Measurements from ENCODE around the gene PLEKHA7.

DNA sequence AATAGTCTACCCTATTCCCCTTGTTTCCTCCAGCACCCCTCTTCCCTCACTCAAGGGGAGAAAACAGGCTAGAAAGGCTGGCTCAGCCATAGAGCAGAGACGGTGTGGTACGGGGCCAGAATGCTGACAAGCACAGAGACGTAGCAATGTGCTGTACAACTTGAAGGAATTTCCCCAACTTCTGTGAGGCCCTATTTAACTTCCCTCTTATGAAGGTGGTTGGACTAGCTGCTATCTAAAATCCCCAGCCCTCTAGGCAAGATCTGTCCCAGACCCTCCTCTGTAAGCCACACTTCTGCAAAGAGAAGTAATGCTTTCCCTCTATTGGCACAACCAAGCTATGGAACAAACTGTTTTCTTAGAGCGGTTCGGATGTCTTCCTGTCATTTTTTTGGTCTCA, 37.8 kb downstream of the PLEKHA7 start:
- TF ChIP-seq, protein P1, sequence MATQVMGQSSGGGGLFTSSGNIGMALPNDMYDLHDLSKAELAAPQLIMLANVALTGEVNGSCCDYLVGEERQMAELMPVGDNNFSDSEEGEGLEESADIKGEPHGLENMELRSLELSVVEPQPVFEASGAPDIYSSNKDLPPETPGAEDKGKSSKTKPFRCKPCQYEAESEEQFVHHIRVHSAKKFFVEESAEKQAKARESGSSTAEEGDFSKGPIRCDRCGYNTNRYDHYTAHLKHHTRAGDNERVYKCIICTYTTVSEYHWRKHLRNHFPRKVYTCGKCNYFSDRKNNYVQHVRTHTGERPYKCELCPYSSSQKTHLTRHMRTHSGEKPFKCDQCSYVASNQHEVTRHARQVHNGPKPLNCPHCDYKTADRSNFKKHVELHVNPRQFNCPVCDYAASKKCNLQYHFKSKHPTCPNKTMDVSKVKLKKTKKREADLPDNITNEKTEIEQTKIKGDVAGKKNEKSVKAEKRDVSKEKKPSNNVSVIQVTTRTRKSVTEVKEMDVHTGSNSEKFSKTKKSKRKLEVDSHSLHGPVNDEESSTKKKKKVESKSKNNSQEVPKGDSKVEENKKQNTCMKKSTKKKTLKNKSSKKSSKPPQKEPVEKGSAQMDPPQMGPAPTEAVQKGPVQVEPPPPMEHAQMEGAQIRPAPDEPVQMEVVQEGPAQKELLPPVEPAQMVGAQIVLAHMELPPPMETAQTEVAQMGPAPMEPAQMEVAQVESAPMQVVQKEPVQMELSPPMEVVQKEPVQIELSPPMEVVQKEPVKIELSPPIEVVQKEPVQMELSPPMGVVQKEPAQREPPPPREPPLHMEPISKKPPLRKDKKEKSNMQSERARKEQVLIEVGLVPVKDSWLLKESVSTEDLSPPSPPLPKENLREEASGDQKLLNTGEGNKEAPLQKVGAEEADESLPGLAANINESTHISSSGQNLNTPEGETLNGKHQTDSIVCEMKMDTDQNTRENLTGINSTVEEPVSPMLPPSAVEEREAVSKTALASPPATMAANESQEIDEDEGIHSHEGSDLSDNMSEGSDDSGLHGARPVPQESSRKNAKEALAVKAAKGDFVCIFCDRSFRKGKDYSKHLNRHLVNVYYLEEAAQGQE (IDR thresholded peaks at IDR 0.05; ENCODE audit: insufficient read depth in 1 of 2, low read depth in 2 of 2, low read length in 2 of 2) = no peak
- no peak for TF ChIP-seq POLR2AphosphoS5 (IDR thresholded peaks at IDR 0.05; ENCODE audit: low read depth, low read length)
- TF ChIP-seq TAF1 (IDR thresholded peaks at IDR 0.05; ENCODE audit: borderline replicate concordance, insufficient read depth, low read length) = no peak
- TF ChIP-seq SIN3A (IDR thresholded peaks at IDR 0.05; ENCODE audit: borderline replicate concordance, insufficient read depth, low read length) = no peak

Measured in PFSK-1 (cell line).